DMS79 (cell line): ENCODE results near the gene MAD2L2.
A peak's percentile ranks its signal among the peaks of the same experiment; 100 is the strongest.

Source experiments
- DNase-seq: peaks from one replicate; lab custom pipeline; 2025; lab: John Stamatoyannopoulos, UW

Gene MAD2L2

GRCh38 chr1:11704691-11705475 lies 23.9 kb upstream of the MAD2L2 start:
- DNase-seq, result no peak

- no peak for DNase-seq
Measured at GRCh38 chr1:11704194-11704529, 23.2 kb upstream of the MAD2L2 start.

- DNase-seq, result no peak
Measured at GRCh38 chr1:11703357-11704193, 22.6 kb upstream of the MAD2L2 start.

- DNase-seq, result no peak
Measured at GRCh38 chr1:11701981-11702803, 21.2 kb upstream of the MAD2L2 start.

- DNase-seq, result no peak
Measured at GRCh38 chr1:11701551-11701961, 20.6 kb upstream of the MAD2L2 start.

- no peak for DNase-seq
Measured at GRCh38 chr1:11700601-11701467, 19.9 kb upstream of the MAD2L2 start.

GRCh38 chr1:11697893-11698210 lies 16.9 kb upstream of the MAD2L2 start:
- no peak for DNase-seq

- DNase-seq, result no peak
Measured at GRCh38 chr1:11697188-11697892, 16.4 kb upstream of the MAD2L2 start.

GRCh38 chr1:11695861-11696260 lies 14.9 kb upstream of the MAD2L2 start:
- DNase-seq, result no peak

- no peak for DNase-seq
Measured at GRCh38 chr1:11693917-11694316, 13.0 kb upstream of the MAD2L2 start.

- DNase-seq, result no peak
Measured at GRCh38 chr1:11693024-11693590, 12.2 kb upstream of the MAD2L2 start.

- no peak for DNase-seq
Measured at GRCh38 chr1:11691928-11692711, 11.2 kb upstream of the MAD2L2 start.

- peak; percentile 58 for DNase-seq
Measured at GRCh38 chr1:11691302-11691914, 10.5 kb upstream of the MAD2L2 start, which contains the start of gene DRAXIN. Gene DRAXIN (plus strand): TSS chr1:11691710. CDS start chr1:11706259, 14,549 bp downstream.

GRCh38 chr1:11690397-11691301 lies 9.7 kb upstream of the MAD2L2 start:
- DNase-seq, result peak; percentile 47

- DNase-seq, result no peak
Measured at GRCh38 chr1:11688506-11688905, 7.6 kb upstream of the MAD2L2 start.

GRCh38 chr1:11685210-11685752 lies 4.3 kb upstream of the MAD2L2 start:
- no peak for DNase-seq

GRCh38 chr1:11684070-11684469 lies 3.1 kb upstream of the MAD2L2 start:
- DNase-seq, result no peak

GRCh38 chr1:11682799-11683198 lies 1.9 kb upstream of the MAD2L2 start:
- DNase-seq, result no peak
